Mesodermal cell (in vitro differentiated cells): ENCODE data around the gene FUCA1.
"Not testable (repeated sequence)": the region's sequence is repeated elsewhere in the genome, so short reads cannot be mapped to it uniquely, and the experiment has no call there.

ENCODE experiments used
- H3K27ac ChIP-seq: 2 replicates; pipeline ENCODE4 v1.7.0; 2013; ENCODE audit warnings: mild to moderate bottlenecking, low read depth, low read length, moderate library complexity; ENCODE audit not compliant: severe bottlenecking
- H3K36me3 ChIP-seq: 2 replicates; pipeline ENCODE4 v1.7.1; 2013; ENCODE audit warnings: mild to moderate bottlenecking, low read length, moderate library complexity; ENCODE audit not compliant: control insufficient read depth, insufficient read depth
- H3K4me1 ChIP-seq: one replicate; pipeline ENCODE4 v1.7.1; 2013; ENCODE audit warnings: mild to moderate bottlenecking, low read length; ENCODE audit not compliant: insufficient read depth, control insufficient read depth, poor library complexity, severe bottlenecking
- H3K4me3 ChIP-seq: 2 replicates; pipeline ENCODE4 v1.7.0; 2013; ENCODE audit warnings: low read length, control low read depth, mild to moderate bottlenecking; ENCODE audit not compliant: insufficient read depth, poor library complexity, severe bottlenecking; ENCODE audit errors: extremely low read depth
- H3K9me3 ChIP-seq: 2 replicates; pipeline ENCODE4 v1.7.1; 2013; ENCODE audit warnings: mild to moderate bottlenecking, low read length, moderate library complexity; ENCODE audit not compliant: control insufficient read depth
- WGBS, 2 experiments: methylation state at CpG; one replicate each; pipeline ENCODE4 v1.1.5; 2013; ENCODE audit warnings: missing lambda C conversion rate in 2 of 2; ENCODE audit not compliant: insufficient coverage in 2 of 2; 5-methylcytosine and 5-hydroxymethylcytosine counted together

Gene FUCA1

GRCh38 chr1:23867542-23867894 lies 572 bp downstream of the FUCA1 start:
- WGBS, 2 experiments, result 3 to 9% methylated on average over 12 to 15 of the region's 17 CpGs

GRCh38 chr1:23865543-23865930 lies 2.6 kb downstream of the FUCA1 start:
- WGBS, 2 experiments, result 95% methylated on average over 4 of the region's 4 CpGs

More at GRCh38 chr1:23867542-23867894, 572 bp downstream of the FUCA1 start:
- no peaks in the 10 kb centered on the region for H3K36me3 ChIP-seq
- peak overlapping the region; percentile 59 for H3K4me3 ChIP-seq
- no peak overlapping the region for H3K27ac ChIP-seq
- no peaks in the 10 kb centered on the region for H3K9me3 ChIP-seq
- no peaks in the 10 kb centered on the region for H3K4me1 ChIP-seq

GRCh38 chr1:23864801-23865542 lies 3.1 kb downstream of the FUCA1 start:
- H3K36me3 ChIP-seq, result no peaks in the 10 kb centered on the region
- no peak overlapping the region for H3K27ac ChIP-seq
- 87 to 91% methylated on average over 11 of the region's 13 CpGs for WGBS, 2 experiments

More at GRCh38 chr1:23865543-23865930, 2.6 kb downstream of the FUCA1 start:
- no peak overlapping the region for H3K27ac ChIP-seq
- no peaks in the 10 kb centered on the region for H3K4me1 ChIP-seq
- H3K36me3 ChIP-seq, result no peaks in the 10 kb centered on the region
- no peak overlapping the region for H3K4me3 ChIP-seq
- no peaks in the 10 kb centered on the region for H3K9me3 ChIP-seq

DNA sequence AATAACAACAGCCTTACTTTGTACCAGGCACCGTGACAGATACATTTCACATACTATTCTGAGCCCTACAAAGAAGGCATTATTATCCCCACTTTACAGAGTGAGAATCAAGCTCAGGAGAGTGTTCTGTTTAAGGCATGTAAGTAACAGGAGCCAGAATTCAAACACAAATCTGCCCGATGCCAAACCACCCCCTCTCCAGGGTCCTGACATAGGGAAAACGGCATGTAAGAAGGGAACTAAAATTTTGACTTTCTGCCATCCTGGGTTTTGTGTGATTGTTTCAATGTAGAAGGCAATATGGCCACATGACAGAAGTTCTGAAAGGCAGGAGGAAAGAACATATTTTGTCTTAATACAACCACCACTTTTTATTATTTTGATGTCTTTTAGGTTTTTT lies 5.5 kb downstream of the FUCA1 start:
- Histone ChIP-seq H3K4me3 (no peak overlapping the region), H3K4me1 (no peaks in the 10 kb centered on the region), H3K36me3 (no peaks in the 10 kb centered on the region), H3K27ac (no peak overlapping the region), H3K9me3 (no peaks in the 10 kb centered on the region)
- WGBS, 2 experiments, result 60% methylated on average over 1 of the region's 3 CpGs; no CpG with 5 or more reads in 1 of the 2 experiments

More at GRCh38 chr1:23864801-23865542, 3.1 kb downstream of the FUCA1 start:
- no peaks in the 10 kb centered on the region for H3K4me1 ChIP-seq
- no peaks in the 10 kb centered on the region for H3K9me3 ChIP-seq
- H3K4me3 ChIP-seq, result no peak overlapping the region

GRCh38 chr1:23854568-23854967 lies 13.5 kb downstream of the FUCA1 start:
- Histone ChIP-seq H3K36me3 (no peaks in the 10 kb centered on the region), H3K27ac (no peak overlapping the region), H3K9me3 (no peaks in the 10 kb centered on the region), H3K4me1 (no peaks in the 10 kb centered on the region), H3K4me3 (no peak overlapping the region)
- 71% methylated on average over 1 of the region's 2 CpGs; no CpG with 5 or more reads in 1 of the 2 experiments for WGBS, 2 experiments

DNA sequence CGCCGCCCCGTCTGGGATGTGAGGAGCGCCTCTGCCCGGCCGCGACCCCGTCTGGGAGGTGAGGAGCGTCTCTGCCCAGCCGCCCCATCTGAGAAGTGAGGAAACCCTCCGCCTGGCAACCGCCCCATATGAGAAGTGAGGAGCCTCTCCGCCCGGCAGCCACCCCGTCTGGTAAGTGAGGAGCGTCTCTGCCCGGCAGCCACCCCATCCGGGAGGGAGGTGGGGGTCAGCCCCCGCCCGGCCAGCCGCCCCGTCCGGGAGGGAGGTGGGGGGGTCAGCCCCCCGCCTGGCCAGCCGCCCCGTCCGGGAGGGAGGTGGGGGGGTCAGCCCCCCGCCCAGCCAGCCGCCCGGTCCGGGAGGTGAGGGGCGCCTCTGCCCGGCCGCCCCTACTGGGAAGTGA lies 15.0 kb downstream of the FUCA1 start:
- H3K27ac ChIP-seq, H3K9me3 ChIP-seq, H3K36me3 ChIP-seq, H3K4me3 ChIP-seq, H3K4me1 ChIP-seq: not testable (repeated sequence)
- WGBS, 2 experiments, result 95 to 100% methylated on average over 6 to 11 of the region's 34 CpGs

GRCh38 chr1:23851406-23851805 lies 16.7 kb downstream of the FUCA1 start:
- not testable (repeated sequence) for H3K4me3 ChIP-seq, H3K36me3 ChIP-seq, H3K9me3 ChIP-seq, H3K27ac ChIP-seq, H3K4me1 ChIP-seq

DNA sequence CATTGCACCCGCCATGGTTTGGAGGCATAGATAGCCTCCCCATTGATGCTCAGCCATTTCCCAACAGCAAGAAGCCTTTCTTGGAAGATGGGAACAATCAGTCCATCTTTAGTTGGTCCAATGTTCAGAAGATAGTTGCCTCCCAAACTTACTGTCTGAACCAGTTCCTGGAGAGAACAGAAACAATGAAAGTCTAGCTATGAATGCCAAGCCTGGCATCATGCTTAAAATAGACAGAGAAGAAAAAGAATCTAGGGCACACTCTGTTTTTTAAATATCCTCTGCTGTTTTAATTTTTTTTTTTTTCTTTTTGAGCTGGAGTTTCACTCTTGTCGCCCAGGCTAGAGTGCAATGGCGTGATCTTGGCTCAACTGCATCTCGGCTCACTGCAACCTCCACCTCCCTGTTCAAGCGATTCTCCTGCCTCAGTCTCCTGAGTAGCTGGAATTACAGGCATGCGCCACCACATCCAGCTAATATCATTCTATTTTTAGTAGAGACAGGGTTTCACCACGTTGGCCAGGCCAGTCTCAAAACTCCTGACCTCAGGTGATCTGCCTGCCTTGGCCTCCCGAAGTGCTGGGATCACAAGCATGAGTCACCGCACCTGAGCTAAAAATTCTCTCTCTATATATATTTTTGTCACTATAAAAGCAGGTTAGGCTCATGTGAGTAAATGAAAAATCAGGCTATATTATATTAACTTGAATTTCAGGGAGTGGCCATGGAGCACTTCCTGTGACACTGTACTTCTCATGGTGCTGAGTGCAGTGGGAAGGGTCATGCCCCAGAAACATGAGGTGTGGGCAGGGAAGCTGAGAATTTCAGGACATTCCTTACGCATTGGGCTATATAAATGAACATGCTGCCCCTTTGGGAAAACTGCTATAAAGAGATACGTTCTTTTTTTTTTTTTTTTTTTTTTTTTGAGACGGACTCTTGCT lies 19.1 kb downstream of the FUCA1 start:
- WGBS, 2 experiments, result 90 to 92% methylated on average over 2 to 5 of the region's 12 CpGs
- Histone ChIP-seq H3K4me3 (no peak overlapping the region), H3K9me3 (no peaks in the 10 kb centered on the region), H3K27ac (no peak overlapping the region), H3K4me1 (no peaks in the 10 kb centered on the region), H3K36me3 (no peaks in the 10 kb centered on the region)

GRCh38 chr1:23847482-23848095 lies 20.5 kb downstream of the FUCA1 start:
- 80% methylated on average over 1 of the region's 2 CpGs; no CpG with 5 or more reads in 1 of the 2 experiments for WGBS, 2 experiments
- H3K4me3 ChIP-seq, H3K36me3 ChIP-seq, H3K9me3 ChIP-seq, H3K27ac ChIP-seq, H3K4me1 ChIP-seq: not testable (repeated sequence)

GRCh38 chr1:23845163-23845562 lies 22.9 kb downstream of the FUCA1 start:
- 86% methylated on average over 2 of the region's 2 CpGs; no CpG with 5 or more reads in 1 of the 2 experiments for WGBS, 2 experiments
- Histone ChIP-seq H3K4me3 (no peak overlapping the region), H3K4me1 (no peaks in the 10 kb centered on the region), H3K27ac (no peak overlapping the region), H3K36me3 (no peaks in the 10 kb centered on the region), H3K9me3 (no peaks in the 10 kb centered on the region)
